Measurements from ENCODE around the gene AMIGO3. TPM values are rescaled to one million over a fixed set of nuclear protein-coding genes. Genes with fewer than 3 reads are reported as not detected.

The AMIGO3 gene
- polyA plus RNA-seq, 1 of the 3 experiments (the other 2 are of a cell fraction) = 1.1 TPM

- CTCF ChIA-PET = no interaction called here
- no peak for DNase-seq
- H3K9me3 ChIP-seq = no peaks in the 10 kb centered on the region
- H3K4me2 ChIP-seq = no peak overlapping the region
- WGBS (ENCODE audit: low lambda C conversion rate) = 95% methylated on average over 1 of the region's 1 CpG
- H3F3A ChIP-seq (replicated peaks; ENCODE audit: insufficient read depth) = no peaks in the 10 kb centered on the region
- H3K4me3 ChIP-seq (ENCODE audit: low read depth in 2 of 2, low read length in 1 of 2) = no peak overlapping the region
- no peak overlapping the region for H3K27ac ChIP-seq (ENCODE audit: low read depth in 2 of 2, low read length in 1 of 2)
- POLR2A ChIA-PET = no interaction called here
- H3K4me1 ChIP-seq (ENCODE audit: control insufficient read depth in 1 of 2, insufficient read depth in 2 of 2, low read depth in 1 of 2, low read length in 1 of 2) = no peaks in the 10 kb centered on the region
- H3K9ac ChIP-seq = no peak overlapping the region
- H3K9me2 ChIP-seq = 0 out of 2 replicates have a peak, but pooled peaks cover 2% of the 10 kb centered on the region
- no peak overlapping the region for H2AFZ ChIP-seq (ENCODE audit: low read depth)
- H4K20me1 ChIP-seq (ENCODE audit: insufficient read depth) = peaks cover 78% of the 10 kb centered on the region
- no peaks in the 10 kb centered on the region for H3K27me3 ChIP-seq (ENCODE audit: insufficient read depth)
- peaks cover 0 to 3% of the 10 kb centered on the region in 2 experiments for H3K36me3 ChIP-seq (replicated peaks in 1 of 2; ENCODE audit: control insufficient read depth in 1 of 2, insufficient read depth in 2 of 2, low read length in 1 of 2)
- TF ChIP-seq CTCF (IDR thresholded peaks at IDR 0.05) = no peak
- no peak for TF ChIP-seq TCF12 (IDR thresholded peaks at IDR 0.05)
- no peak for TF ChIP-seq TAF1 (IDR thresholded peaks at IDR 0.05; ENCODE audit: borderline replicate concordance, low read depth, low read length)
- no peak for TF ChIP-seq PBX3 (IDR thresholded peaks at IDR 0.05)
- no peak for TF ChIP-seq YY1 (IDR thresholded peaks at IDR 0.05; ENCODE audit: low read depth)
- peaks cover 96% of the 10 kb centered on the region for H3K79me2 ChIP-seq (ENCODE audit: insufficient read depth)
Measured at GRCh38 chr3:49754536-49754935, 35.1 kb upstream of the AMIGO3 start.

GRCh38 chr3:49751501-49751900 is 32.0 kb upstream of the AMIGO3 start:
- peaks cover 62% of the 10 kb centered on the region for H4K20me1 ChIP-seq (ENCODE audit: insufficient read depth)
- peaks cover 78% of the 10 kb centered on the region for H3K79me2 ChIP-seq (ENCODE audit: insufficient read depth)
- WGBS (ENCODE audit: low lambda C conversion rate) = 97% methylated on average over 4 of the region's 4 CpGs
- H3K36me3 ChIP-seq (replicated peaks in 1 of 2; ENCODE audit: control insufficient read depth in 1 of 2, insufficient read depth in 2 of 2, low read length in 1 of 2) = peaks cover 8 to 14% of the 10 kb centered on the region in 2 experiments
- H2AFZ ChIP-seq (ENCODE audit: low read depth) = no peak overlapping the region
- no peak overlapping the region for H3K4me2 ChIP-seq
- H3K4me1 ChIP-seq (ENCODE audit: control insufficient read depth in 1 of 2, insufficient read depth in 2 of 2, low read depth in 1 of 2, low read length in 1 of 2) = no peaks in the 10 kb centered on the region
- 0 out of 2 replicates have a peak, but pooled peaks cover 2% of the 10 kb centered on the region for H3K9me2 ChIP-seq
- H3F3A ChIP-seq (replicated peaks; ENCODE audit: insufficient read depth) = peaks cover 9% of the 10 kb centered on the region
- ChIA-PET POLR2A (interaction anchor here (0.7 kb wide), 1 partner anchor 212 kb away, joined by 3 read pairs; no protein-coding TSS in a partner anchor), CTCF (no interaction called here)
- H3K9me3 ChIP-seq = no peaks in the 10 kb centered on the region
- H3K27me3 ChIP-seq (ENCODE audit: insufficient read depth) = no peaks in the 10 kb centered on the region
- H3K27ac ChIP-seq (ENCODE audit: low read depth in 2 of 2, low read length in 1 of 2) = no peak overlapping the region
- no peak for DNase-seq
- no peak overlapping the region for H3K9ac ChIP-seq
- no peak overlapping the region for H3K4me3 ChIP-seq (ENCODE audit: low read depth in 2 of 2, low read length in 1 of 2)
- TF ChIP-seq NRF1 (IDR thresholded peaks at IDR 0.05; ENCODE audit: low read depth, low read length) = no peak
- TF ChIP-seq GATA2 (CRISPR knock-in tag; IDR thresholded peaks at IDR 0.05) = no peak
- no peak for TF ChIP-seq TEAD4 (IDR thresholded peaks at IDR 0.05; ENCODE audit: borderline replicate concordance, insufficient read depth)
- no peak for TF ChIP-seq CTCF (IDR thresholded peaks at IDR 0.05)
- no peak for TF ChIP-seq MXI1 (IDR thresholded peaks at IDR 0.05; ENCODE audit: low read depth, low read length)
- TF ChIP-seq USF2 (IDR thresholded peaks at IDR 0.05; ENCODE audit: borderline replicate concordance, low read depth, low read length) = no peak
- no peak for TF ChIP-seq REST (IDR thresholded peaks at IDR 0.05; ENCODE audit: low read depth, low read length)
- TF ChIP-seq MEF2A (IDR thresholded peaks at IDR 0.05; ENCODE audit: borderline replicate concordance, low read depth) = no peak
- no peak for TF ChIP-seq FOSL2 (IDR thresholded peaks at IDR 0.05; ENCODE audit: borderline replicate concordance, low read depth)
- no peak for TF ChIP-seq GABPA (IDR thresholded peaks at IDR 0.05; ENCODE audit: low read depth)
- TF ChIP-seq RAD21 (IDR thresholded peaks at IDR 0.05; ENCODE audit: low read length) = no peak
- TF ChIP-seq NFIC (IDR thresholded peaks at IDR 0.05; ENCODE audit: borderline replicate concordance) = no peak
- no peak for TF ChIP-seq IRF3 (IDR thresholded peaks at IDR 0.05; ENCODE audit: low read depth, low read length)
